HG02973 (cell line): ENCODE data around the gene VIP.
"Not testable (repeated sequence)": the region's sequence is repeated elsewhere in the genome, so short reads cannot be mapped to it uniquely, and the experiment has no call there.

Experiments used
- ATAC-seq: cut with Tn5 transposase; IDR thresholded peaks from one replicate; pipeline ENCODE4 v1.9.1; 2021; ENCODE audit warnings: moderate library complexity; ENCODE audit not compliant: unreplicated experiment

The VIP gene

GRCh38 chr6:152750694-152751093, at the start of gene VIP:
VIP (plus strand) TSS chr6:152750797; CDS start chr6:152752178, 1,381 bp downstream.
- ATAC-seq: no peak

GRCh38 chr6:152701081-152701862, 49.3 kb upstream of the VIP start:
- ATAC-seq: no peak

GRCh38 chr6:152701863-152702401, 48.7 kb upstream of the VIP start:
- ATAC-seq: no peak

- ATAC-seq: not testable (repeated sequence)
Measured at GRCh38 chr6:152703750-152704149, 46.8 kb upstream of the VIP start.

- ATAC-seq: no peak
Measured at GRCh38 chr6:152705327-152705726, 45.3 kb upstream of the VIP start.

- ATAC-seq: no peak
Measured at GRCh38 chr6:152716322-152716721, 34.3 kb upstream of the VIP start.

GRCh38 chr6:152720974-152721373, 29.6 kb upstream of the VIP start:
- ATAC-seq: no peak

GRCh38 chr6:152721956-152722355, 28.6 kb upstream of the VIP start:
- ATAC-seq: no peak

GRCh38 chr6:152723398-152723797, 27.2 kb upstream of the VIP start:
- no peak for ATAC-seq

GRCh38 chr6:152726313-152726712, 24.3 kb upstream of the VIP start:
- ATAC-seq: no peak

GRCh38 chr6:152727507-152727906, 23.1 kb upstream of the VIP start:
- ATAC-seq: no peak

- no peak for ATAC-seq
Measured at GRCh38 chr6:152734630-152735029, 16.0 kb upstream of the VIP start.

- no peak for ATAC-seq
Measured at GRCh38 chr6:152736687-152737273, 13.8 kb upstream of the VIP start.

GRCh38 chr6:152745509-152746171, 5.0 kb upstream of the VIP start:
- ATAC-seq: no peak

GRCh38 chr6:152746172-152746553, 4.4 kb upstream of the VIP start:
- ATAC-seq: no peak

GRCh38 chr6:152748843-152749242, 1.8 kb upstream of the VIP start:
- no peak for ATAC-seq

GRCh38 chr6:152749336-152749735, 1.3 kb upstream of the VIP start:
- no peak for ATAC-seq

GRCh38 chr6:152765331-152765730, 14.7 kb downstream of the VIP start:
- ATAC-seq: no peak

GRCh38 chr6:152769159-152769558, 18.6 kb downstream of the VIP start:
- no peak for ATAC-seq

- no peak for ATAC-seq
Measured at GRCh38 chr6:152769993-152770392, 19.4 kb downstream of the VIP start.

- ATAC-seq: no peak
Measured at GRCh38 chr6:152771061-152771687, 20.6 kb downstream of the VIP start.
